Neuronal stem cell (in vitro differentiated cells): Measurements from ENCODE around the gene TNNI3.

Experiments used
- DNase-seq: peaks from one replicate; pipeline ENCODE4 v3.0.0-alpha.2; 2013; ENCODE audit warnings: low spot score
- H2AFZ ChIP-seq: one replicate; pipeline ENCODE4 v1.6.1; 2013; ENCODE audit warnings: mild to moderate bottlenecking, low read length, inconsistent platforms
- H2AK5ac ChIP-seq: 2 replicates; pipeline ENCODE4 v1.6.1; 2013; ENCODE audit warnings: low read depth, mild to moderate bottlenecking, inconsistent platforms, low read length, moderate library complexity, mixed read lengths
- H2BK120ac ChIP-seq: 2 replicates; pipeline ENCODE4 v1.6.1; 2013; ENCODE audit warnings: low read depth, mild to moderate bottlenecking, inconsistent platforms, low read length, moderate library complexity, mixed read lengths
- H2BK12ac ChIP-seq: one replicate; pipeline ENCODE4 v1.6.1; 2013; ENCODE audit warnings: low read length, inconsistent platforms
- H2BK15ac ChIP-seq: 2 replicates; pipeline ENCODE4 v1.6.1; 2013; ENCODE audit warnings: mild to moderate bottlenecking, low read length, inconsistent platforms, mixed read lengths
- H2BK5ac ChIP-seq: one replicate; pipeline ENCODE4 v1.6.1; 2013; ENCODE audit warnings: inconsistent platforms, mild to moderate bottlenecking, low read length, moderate library complexity
- H3K14ac ChIP-seq: one replicate; pipeline ENCODE4 v1.6.1; 2013; ENCODE audit warnings: low read length, inconsistent platforms
- H3K18ac ChIP-seq: 2 replicates; pipeline ENCODE4 v1.6.1; 2013; ENCODE audit warnings: low read length, inconsistent platforms
- H3K23ac ChIP-seq: 2 replicates; pipeline ENCODE4 v1.6.1; 2013; ENCODE audit warnings: low read depth, mild to moderate bottlenecking, mixed read lengths, low read length, inconsistent platforms; ENCODE audit not compliant: poor library complexity
- H3K27ac ChIP-seq: replicated peaks from 3 replicates; pipeline ENCODE4 v1.5.1; 2013; ENCODE audit warnings: low read length, inconsistent platforms
- H3K27me3 ChIP-seq, 3 experiments: 2 replicates each; pipeline ENCODE4 v1.6.1; 2013; ENCODE audit warnings: low read length in 3 of 3, mild to moderate bottlenecking in 2 of 3, inconsistent platforms in 1 of 3, low read depth in 1 of 3, mixed read lengths in 1 of 3, moderate library complexity in 1 of 3; ENCODE audit not compliant: control insufficient read depth in 3 of 3, insufficient read depth in 3 of 3
- H3K36me3 ChIP-seq, 2 donors: replicated peaks in 1 of 2; 2 replicates each; pipeline ENCODE4 v1.6.1; 2013; ENCODE audit warnings: low read length in 2 of 2; ENCODE audit not compliant: control insufficient read depth in 2 of 2, insufficient read depth in 2 of 2
- H3K4ac ChIP-seq: 2 replicates; pipeline ENCODE4 v1.6.1; 2013; ENCODE audit warnings: inconsistent platforms, mild to moderate bottlenecking, low read length, moderate library complexity
- H3K4me1 ChIP-seq, 2 donors: 1 replicate in 1 of 2; 2 replicates in 1 of 2; pipeline ENCODE4 v1.6.1; 2013; ENCODE audit warnings: low read length in 2 of 2, low read depth in 1 of 2; ENCODE audit not compliant: control insufficient read depth in 2 of 2, insufficient read depth in 1 of 2
- H3K4me2 ChIP-seq: one replicate; pipeline ENCODE4 v1.6.1; 2013; ENCODE audit warnings: mild to moderate bottlenecking, low read length, inconsistent platforms; ENCODE audit not compliant: insufficient read depth, poor library complexity, severe bottlenecking
- H3K4me3 ChIP-seq, 2 donors: 2 replicates each; pipeline ENCODE4 v1.5.1; 2013; ENCODE audit warnings: low read length in 2 of 2, mild to moderate bottlenecking in 2 of 2, inconsistent platforms in 1 of 2, moderate library complexity in 1 of 2
- H3K79me1 ChIP-seq: one replicate; pipeline ENCODE4 v1.6.1; 2013; ENCODE audit warnings: low read depth, mild to moderate bottlenecking, inconsistent platforms, low read length, moderate library complexity
- H3K9ac ChIP-seq: one replicate; pipeline ENCODE4 v1.6.1; 2013; ENCODE audit warnings: mild to moderate bottlenecking, low read depth, low read length, inconsistent platforms; ENCODE audit not compliant: poor library complexity
- H3K9me3 ChIP-seq, 2 donors: replicated peaks in 1 of 2; 2 replicates each; pipeline versions ENCODE3 to v1.6.1; 2013; ENCODE audit warnings: low read length in 2 of 2, mild to moderate bottlenecking in 2 of 2, inconsistent platforms in 1 of 2, low read depth in 1 of 2, mixed read lengths in 1 of 2, moderate library complexity in 1 of 2; ENCODE audit not compliant: control insufficient read depth in 2 of 2, insufficient read depth in 1 of 2
- H4K8ac ChIP-seq: one replicate; pipeline ENCODE4 v1.6.1; 2013; ENCODE audit warnings: low read depth, mild to moderate bottlenecking, inconsistent platforms, low read length, moderate library complexity
- H4K91ac ChIP-seq: one replicate; pipeline ENCODE4 v1.6.1; 2013; ENCODE audit warnings: low read length, low read depth, mild to moderate bottlenecking, inconsistent platforms; ENCODE audit not compliant: poor library complexity
- WGBS, 2 donors: extraction: QIAGEN DNeasy Blood & Tissue Kit; methylation state at CpG; one replicate each; pipeline ENCODE4 v1.1.7; 2013; ENCODE audit warnings: missing lambda C conversion rate in 2 of 2, mixed read lengths in 1 of 2; ENCODE audit not compliant: insufficient read length in 2 of 2, insufficient replicate concordance in 1 of 2; ENCODE audit errors: extremely low coverage in 2 of 2; 5-methylcytosine and 5-hydroxymethylcytosine counted together

Gene TNNI3

GRCh38 chr19:55116232-55116858 is 41.2 kb downstream of the TNNI3 start:
- Histone ChIP-seq H3K23ac (peak overlapping the region; percentile 83), H3K27me3 (peaks cover 0 to 6% (median 0%) of the 10 kb centered on the region in 3 experiments), H3K9ac (peak overlapping the region; percentile 99), H3K18ac (peak overlapping the region; percentile 97), H3K9me3 (no peaks in the 10 kb centered on the region), H2AFZ (no peak overlapping the region), H2BK120ac (peak overlapping the region; percentile 32), H2AK5ac (peak overlapping the region; percentile 97), H4K91ac (no peak overlapping the region), H3K4me1 (peaks cover 35 to 37% of the 10 kb centered on the region in 2 donors), H3K4ac (no peak overlapping the region), H3K4me3 (peak overlapping the region; percentile 65 to 98), H3K4me2 (peak overlapping the region; percentile 99), H3K14ac (peak overlapping the region; percentile 90), H2BK5ac (peak overlapping the region; percentile 16), H3K36me3 (peaks cover 0 to 16% of the 10 kb centered on the region in 2 donors), H2BK15ac (no peak overlapping the region), H4K8ac (peak overlapping the region; percentile 26), H3K27ac (no peak overlapping the region), H3K79me1 (peaks cover 32% of the 10 kb centered on the region), H2BK12ac (no peak overlapping the region)
- no peak for DNase-seq
- no CpG with 5 or more reads among the region's 25 CpGs for WGBS, 2 donors

DNA sequence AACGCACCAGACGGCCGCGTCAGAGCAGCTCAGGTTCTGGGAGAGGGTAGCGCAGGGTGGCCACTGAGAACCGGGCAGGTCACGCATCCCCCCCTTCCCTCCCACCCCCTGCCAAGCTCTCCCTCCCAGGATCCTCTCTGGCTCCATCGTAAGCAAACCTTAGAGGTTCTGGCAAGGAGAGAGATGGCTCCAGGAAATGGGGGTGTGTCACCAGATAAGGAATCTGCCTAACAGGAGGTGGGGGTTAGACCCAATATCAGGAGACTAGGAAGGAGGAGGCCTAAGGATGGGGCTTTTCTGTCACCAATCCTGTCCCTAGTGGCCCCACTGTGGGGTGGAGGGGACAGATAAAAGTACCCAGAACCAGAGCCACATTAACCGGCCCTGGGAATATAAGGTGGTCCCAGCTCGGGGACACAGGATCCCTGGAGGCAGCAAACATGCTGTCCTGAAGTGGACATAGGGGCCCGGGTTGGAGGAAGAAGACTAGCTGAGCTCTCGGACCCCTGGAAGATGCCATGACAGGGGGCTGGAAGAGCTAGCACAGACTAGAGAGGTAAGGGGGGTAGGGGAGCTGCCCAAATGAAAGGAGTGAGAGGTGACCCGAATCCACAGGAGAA is 42.0 kb downstream of the TNNI3 start:
- peak overlapping the region in 1 of 2 donors; percentile 65 for H3K4me3 ChIP-seq

DNA sequence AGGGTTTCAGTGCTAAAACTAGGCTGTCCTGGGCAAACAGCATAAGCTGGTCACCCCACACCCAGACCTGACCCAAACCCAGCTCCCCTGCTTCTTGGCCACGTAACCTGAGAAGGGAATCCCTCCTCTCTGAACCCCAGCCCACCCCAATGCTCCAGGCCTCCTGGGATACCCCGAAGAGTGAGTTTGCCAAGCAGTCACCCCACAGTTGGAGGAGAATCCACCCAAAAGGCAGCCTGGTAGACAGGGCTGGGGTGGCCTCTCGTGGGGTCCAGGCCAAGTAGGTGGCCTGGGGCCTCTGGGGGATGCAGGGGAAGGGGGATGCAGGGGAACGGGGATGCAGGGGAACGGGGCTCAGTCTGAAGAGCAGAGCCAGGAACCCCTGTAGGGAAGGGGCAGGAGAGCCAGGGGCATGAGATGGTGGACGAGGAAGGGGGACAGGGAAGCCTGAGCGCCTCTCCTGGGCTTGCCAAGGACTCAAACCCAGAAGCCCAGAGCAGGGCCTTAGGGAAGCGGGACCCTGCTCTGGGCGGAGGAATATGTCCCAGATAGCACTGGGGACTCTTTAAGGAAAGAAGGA is 42.9 kb downstream of the TNNI3 start:
- H4K8ac ChIP-seq, result no peak overlapping the region
- H3K4ac ChIP-seq, result no peak overlapping the region
- WGBS, 2 donors, result no CpG with 5 or more reads among the region's 9 CpGs
- DNase-seq, result no peak
- no peak overlapping the region for H2BK15ac ChIP-seq
- H3K9me3 ChIP-seq, result no peaks in the 10 kb centered on the region
- peak overlapping the region; percentile 33 for H3K27ac ChIP-seq
- H3K27me3 ChIP-seq, result no peaks in the 10 kb centered on the region
- H3K4me2 ChIP-seq, result no peak overlapping the region
- no peak overlapping the region for H3K9ac ChIP-seq
- H3K36me3 ChIP-seq, result peaks cover 3 to 31% of the 10 kb centered on the region in 2 donors
- H2BK5ac ChIP-seq, result peak overlapping the region; percentile 10
- H3K18ac ChIP-seq, result no peak overlapping the region
- no peak overlapping the region for H3K14ac ChIP-seq
- no peak overlapping the region for H2AFZ ChIP-seq
- peaks cover 35 to 37% of the 10 kb centered on the region in 2 donors for H3K4me1 ChIP-seq
- peak overlapping the region; percentile 79 for H2AK5ac ChIP-seq
- H3K4me3 ChIP-seq, result no peak overlapping the region
- H2BK12ac ChIP-seq, result no peak overlapping the region
- no peak overlapping the region for H2BK120ac ChIP-seq
- no peak overlapping the region for H4K91ac ChIP-seq
- H3K23ac ChIP-seq, result no peak overlapping the region
- peaks cover 33% of the 10 kb centered on the region for H3K79me1 ChIP-seq

More for the DNA sequence above, 42.0 kb downstream of the TNNI3 start:
- H3K4ac ChIP-seq, result no peak overlapping the region
- H3K27ac ChIP-seq, result no peak overlapping the region
- H2AFZ ChIP-seq, result no peak overlapping the region
- H3K79me1 ChIP-seq, result peaks cover 33% of the 10 kb centered on the region
- H2BK12ac ChIP-seq, result no peak overlapping the region
- H2BK120ac ChIP-seq, result no peak overlapping the region
- H4K91ac ChIP-seq, result no peak overlapping the region
- peaks cover 0 to 22% of the 10 kb centered on the region in 2 donors for H3K36me3 ChIP-seq
- H3K9me3 ChIP-seq, result no peaks in the 10 kb centered on the region
- H3K18ac ChIP-seq, result no peak overlapping the region
- H2AK5ac ChIP-seq, result peak overlapping the region; percentile 63
- H3K27me3 ChIP-seq, result peaks cover 0 to 3% (median 0%) of the 10 kb centered on the region in 3 experiments
- H3K4me1 ChIP-seq, result peaks cover 35 to 37% of the 10 kb centered on the region in 2 donors
- H3K23ac ChIP-seq, result no peak overlapping the region
- peak overlapping the region; percentile 16 for H2BK5ac ChIP-seq
- H4K8ac ChIP-seq, result no peak overlapping the region
- WGBS, 2 donors, result no CpG with 5 or more reads among the region's 13 CpGs
- H2BK15ac ChIP-seq, result no peak overlapping the region
- DNase-seq, result no peak
- H3K9ac ChIP-seq, result peak overlapping the region; percentile 99
- H3K4me2 ChIP-seq, result peak overlapping the region; percentile 99
- no peak overlapping the region for H3K14ac ChIP-seq

DNA sequence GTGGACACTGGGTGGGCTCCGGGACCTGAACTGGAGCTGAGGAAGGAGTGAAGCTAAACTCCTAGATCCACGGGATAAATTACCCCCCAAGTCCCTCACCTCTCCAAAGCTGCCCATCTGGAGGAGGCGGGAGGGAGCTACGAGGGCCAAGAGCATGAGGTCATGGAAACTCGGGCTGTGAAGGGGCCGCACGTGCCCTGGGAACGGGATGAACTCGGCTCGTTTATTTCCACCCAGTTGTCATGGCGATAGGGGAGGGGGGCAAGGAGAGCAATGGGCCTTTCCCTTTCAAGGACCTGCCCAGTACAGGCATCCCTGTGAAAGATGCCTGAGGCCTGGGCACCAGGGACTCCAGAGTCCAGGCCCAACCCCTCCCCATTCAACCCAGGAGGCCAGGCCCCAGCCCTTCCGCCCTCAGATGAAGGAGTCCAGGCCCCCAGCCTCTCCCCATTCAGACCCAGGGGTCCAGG is 43.9 kb downstream of the TNNI3 start:
- Histone ChIP-seq H3K14ac (no peak overlapping the region), H2BK12ac (no peak overlapping the region), H3K23ac (no peak overlapping the region), H3K36me3 (peaks cover 7 to 41% of the 10 kb centered on the region in 2 donors), H3K9ac (no peak overlapping the region), H4K8ac (no peak overlapping the region), H3K4me3 (no peak overlapping the region), H3K4ac (no peak overlapping the region), H3K27me3 (no peaks in the 10 kb centered on the region), H3K4me2 (peak overlapping the region; percentile 22), H2BK120ac (no peak overlapping the region), H3K27ac (peak overlapping the region; percentile 15), H2BK15ac (no peak overlapping the region), H3K9me3 (no peaks in the 10 kb centered on the region), H2BK5ac (peak overlapping the region; percentile 92), H3K79me1 (peaks cover 37% of the 10 kb centered on the region), H3K18ac (peak overlapping the region; percentile 16), H2AK5ac (peak overlapping the region; percentile 53), H4K91ac (no peak overlapping the region), H3K4me1 (peaks cover 32 to 37% of the 10 kb centered on the region in 2 donors), H2AFZ (no peak overlapping the region)
- peak; percentile 86 for DNase-seq
- WGBS, 2 donors, result no CpG with 5 or more reads among the region's 12 CpGs
